SJSA1 (cell line): Measurements from ENCODE around the gene SLC39A13. TPM values are rescaled to one million over a fixed set of nuclear protein-coding genes. Genes with fewer than 3 reads are reported as not detected.
A peak's percentile ranks its signal among the peaks of the same experiment; 100 is the strongest.

Experiments used
- DNase-seq, 2 experiments: peaks; one replicate each; pipeline ENCODE4 v3.0.0-alpha.2; 2015 to 2020; ENCODE audit warnings: low spot score in 2 of 2, low read depth in 1 of 2
- H3K27ac ChIP-seq: fragments of 250-450 bp; sonication (Bioruptor Pico); 2 replicates; pipeline ENCODE4 v1.5.1; 2020; ENCODE audit warnings: mild to moderate bottlenecking, moderate library complexity
- H3K27me3 ChIP-seq: fragments of 250-450 bp; sonication (Bioruptor Pico); replicated peaks from 2 replicates; pipeline ENCODE4 v1.5.1; 2020; ENCODE audit warnings: mild to moderate bottlenecking, moderate library complexity
- H3K36me3 ChIP-seq: fragments of 250-450 bp; sonication (Bioruptor Pico); 2 replicates; pipeline ENCODE4 v1.5.1; 2020; ENCODE audit warnings: mild to moderate bottlenecking
- H3K4me1 ChIP-seq: fragments of 250-450 bp; sonication (Bioruptor Pico); replicated peaks from 2 replicates; pipeline ENCODE4 v1.6.1; 2021; ENCODE audit warnings: mild to moderate bottlenecking
- H3K4me3 ChIP-seq: fragments of 250-450 bp; sonication (Bioruptor Pico); 2 replicates; pipeline ENCODE4 v1.5.1; 2020; ENCODE audit warnings: mild to moderate bottlenecking
- H3K9me3 ChIP-seq: fragments of 250-450 bp; sonication (Bioruptor Pico); replicated peaks from 2 replicates; pipeline ENCODE4 v1.5.1; 2020; ENCODE audit warnings: mild to moderate bottlenecking
- total RNA-seq: library from RNA; depleted of rRNA; stranded (reverse); fragments of >200 nt; shearing (Covaris generic); gene quantifications from 2 replicates; pipeline ENCODE4 v1.2.3, GENCODE V29; 2014

The SLC39A13 gene
- total RNA-seq, 1 experiment from 2014 or later, result 42.0 TPM

GRCh38 chr11:47391077-47391583 lies 17.3 kb upstream of the SLC39A13 start:
- Histone ChIP-seq H3K27me3 (no peaks in the 10 kb centered on the region), H3K4me1 (peaks cover 15% of the 10 kb centered on the region), H3K9me3 (no peaks in the 10 kb centered on the region), H3K4me3 (no peak overlapping the region), H3K27ac (0 out of 2 replicates have a peak overlapping the region, but pooled peaks have one; percentile 20), H3K36me3 (no peaks in the 10 kb centered on the region)
- no peak for DNase-seq

- DNase-seq, result no peak
- H3K27ac ChIP-seq, result 0 out of 2 replicates have a peak overlapping the region, but pooled peaks have one; percentile 20
- no peak overlapping the region for H3K4me3 ChIP-seq
- no peaks in the 10 kb centered on the region for H3K9me3 ChIP-seq
- H3K36me3 ChIP-seq, result no peaks in the 10 kb centered on the region
- no peaks in the 10 kb centered on the region for H3K27me3 ChIP-seq
- peaks cover 15% of the 10 kb centered on the region for H3K4me1 ChIP-seq
Measured at GRCh38 chr11:47391711-47392432, 16.5 kb upstream of the SLC39A13 start.

DNA sequence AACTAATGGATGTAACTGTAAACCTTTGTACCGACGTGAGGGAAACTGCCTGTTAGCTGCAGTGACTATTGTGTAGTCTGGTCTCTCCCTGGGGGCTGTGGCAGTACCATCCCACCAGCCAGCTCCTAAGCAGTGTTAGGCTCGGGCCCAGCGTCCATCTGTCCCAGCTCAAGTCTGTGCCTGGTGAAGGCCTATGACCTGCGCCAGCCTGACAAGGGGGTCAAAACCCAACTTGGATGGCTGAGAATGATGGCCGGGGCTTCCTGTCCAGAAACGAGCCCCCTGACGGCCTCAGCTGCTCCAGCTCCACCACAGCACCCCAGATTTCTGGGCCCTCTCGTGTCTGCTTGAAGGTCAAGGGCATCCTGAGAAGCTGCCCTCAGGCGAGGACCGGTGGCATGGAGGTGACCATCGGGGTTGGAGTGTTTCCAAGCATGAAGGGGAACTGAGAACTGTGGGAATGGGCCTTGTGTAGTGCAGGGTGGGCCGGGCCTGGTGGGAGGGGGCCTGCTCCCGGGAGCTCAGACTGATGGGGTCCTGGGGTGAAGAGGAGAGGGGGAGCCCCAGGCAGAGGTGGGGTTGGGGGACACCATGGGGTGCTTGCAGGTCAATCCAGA lies 15.7 kb upstream of the SLC39A13 start:
- no peaks in the 10 kb centered on the region for H3K36me3 ChIP-seq
- no peak for DNase-seq
- H3K4me1 ChIP-seq, result peaks cover 15% of the 10 kb centered on the region
- H3K9me3 ChIP-seq, result no peaks in the 10 kb centered on the region
- no peak overlapping the region for H3K4me3 ChIP-seq
- H3K27ac ChIP-seq, result no peak overlapping the region
- no peaks in the 10 kb centered on the region for H3K27me3 ChIP-seq

GRCh38 chr11:47393163-47394049 lies 15.0 kb upstream of the SLC39A13 start:
- H3K9me3 ChIP-seq, result no peaks in the 10 kb centered on the region
- H3K27ac ChIP-seq, result no peak overlapping the region
- H3K4me1 ChIP-seq, result peaks cover 15% of the 10 kb centered on the region
- DNase-seq, result no peak
- H3K4me3 ChIP-seq, result no peak overlapping the region
- no peaks in the 10 kb centered on the region for H3K36me3 ChIP-seq
- H3K27me3 ChIP-seq, result no peaks in the 10 kb centered on the region

- no peaks in the 10 kb centered on the region for H3K27me3 ChIP-seq
- peaks cover 15% of the 10 kb centered on the region for H3K4me1 ChIP-seq
- H3K27ac ChIP-seq, result no peak overlapping the region
- no peaks in the 10 kb centered on the region for H3K36me3 ChIP-seq
- H3K4me3 ChIP-seq, result no peak overlapping the region
- no peaks in the 10 kb centered on the region for H3K9me3 ChIP-seq
- no peak for DNase-seq
Measured at GRCh38 chr11:47394050-47394321, 14.4 kb upstream of the SLC39A13 start.

GRCh38 chr11:47394322-47395222 lies 13.8 kb upstream of the SLC39A13 start:
- no peaks in the 10 kb centered on the region for H3K27me3 ChIP-seq
- DNase-seq, result no peak
- no peak overlapping the region for H3K27ac ChIP-seq

DNA sequence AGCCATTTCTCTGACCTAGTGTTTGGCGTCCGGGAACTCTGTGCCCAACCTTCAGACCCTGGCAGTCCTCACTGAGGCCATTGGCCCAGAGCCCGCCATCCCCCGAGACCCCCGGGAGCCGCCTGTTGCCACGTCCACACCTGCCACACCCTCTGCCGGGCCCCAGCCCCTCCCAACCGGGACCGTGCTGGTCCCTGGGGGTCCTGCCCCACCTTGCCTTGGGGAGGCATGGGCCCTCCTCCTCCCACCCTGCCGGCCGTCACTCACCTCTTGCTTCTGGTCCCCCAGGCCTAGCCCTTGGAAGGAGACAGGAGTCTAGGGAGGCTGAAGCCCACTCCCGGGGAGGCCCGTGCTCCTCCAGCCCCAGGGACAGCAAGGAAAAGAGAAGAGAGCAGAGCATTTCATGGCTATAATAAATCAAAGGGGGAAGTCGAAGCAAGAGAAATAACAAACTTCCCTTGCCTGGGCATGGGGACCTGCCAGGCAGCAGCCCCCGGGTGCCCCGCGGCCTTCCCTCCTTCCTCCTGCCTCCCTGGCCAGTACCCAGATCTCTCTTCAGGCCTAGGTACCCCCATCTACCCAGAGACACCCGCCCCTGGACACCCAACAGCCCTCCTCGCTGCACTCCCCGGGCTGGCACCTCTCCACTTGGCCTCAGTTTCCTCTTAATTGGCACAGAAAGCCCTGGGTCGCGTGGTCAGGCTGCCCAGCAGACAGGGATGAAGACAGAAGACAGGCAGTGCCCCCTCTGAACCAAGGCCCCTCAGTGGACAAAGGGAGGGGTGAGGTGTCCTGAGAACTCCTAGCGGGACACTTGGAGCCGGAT lies 13.0 kb upstream of the SLC39A13 start:
- no peaks in the 10 kb centered on the region for H3K9me3 ChIP-seq
- H3K4me3 ChIP-seq, result no peak overlapping the region
- no peak for DNase-seq
- no peak overlapping the region for H3K27ac ChIP-seq
- H3K36me3 ChIP-seq, result no peaks in the 10 kb centered on the region
- no peaks in the 10 kb centered on the region for H3K27me3 ChIP-seq
- peaks cover 18% of the 10 kb centered on the region for H3K4me1 ChIP-seq

More at GRCh38 chr11:47394322-47395222, 13.8 kb upstream of the SLC39A13 start:
- Histone ChIP-seq H3K4me1 (peaks cover 15% of the 10 kb centered on the region), H3K9me3 (no peaks in the 10 kb centered on the region), H3K4me3 (no peak overlapping the region), H3K36me3 (no peaks in the 10 kb centered on the region)

DNA sequence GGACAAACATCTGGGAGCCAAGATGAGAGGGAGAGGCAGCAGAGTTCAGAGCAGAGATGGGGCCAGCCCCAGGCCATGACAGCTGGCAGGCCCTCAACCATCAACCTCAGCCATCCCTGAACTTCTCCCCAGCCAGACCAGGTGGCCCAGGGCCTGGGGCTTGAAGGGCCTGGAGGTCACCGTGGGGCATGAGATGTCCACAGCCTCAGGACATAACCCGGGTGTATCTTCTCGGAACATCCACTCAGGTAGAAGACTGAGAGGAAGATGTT lies 12.4 kb upstream of the SLC39A13 start:
- DNase-seq, result no peak
- Histone ChIP-seq H3K27ac (no peak overlapping the region), H3K27me3 (no peaks in the 10 kb centered on the region)

DNA sequence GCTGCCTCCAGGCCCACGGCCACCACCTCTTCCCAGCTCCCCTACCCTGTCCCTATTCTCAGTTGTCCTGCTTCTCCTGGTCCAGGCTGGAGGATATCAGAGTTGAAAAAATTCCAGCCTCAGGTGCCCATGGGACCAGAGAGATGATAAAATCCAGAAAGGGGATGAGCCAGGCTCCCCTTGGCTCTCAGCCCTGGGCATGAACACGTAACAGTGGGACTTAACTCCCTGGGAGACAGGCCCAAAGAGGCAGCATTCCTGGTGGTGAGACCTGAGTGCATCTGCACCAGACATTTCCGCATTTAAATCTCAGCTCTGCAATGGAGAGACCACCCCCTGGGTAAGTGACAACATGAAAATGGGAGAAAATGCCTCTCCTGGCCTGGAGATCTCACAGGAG lies 10.4 kb upstream of the SLC39A13 start:
- H3K36me3 ChIP-seq, result no peaks in the 10 kb centered on the region
- no peak overlapping the region for H3K4me3 ChIP-seq
- no peak overlapping the region for H3K27ac ChIP-seq

More for the DNA sequence above, 12.4 kb upstream of the SLC39A13 start:
- Histone ChIP-seq H3K4me1 (peaks cover 16% of the 10 kb centered on the region), H3K4me3 (no peak overlapping the region), H3K9me3 (no peaks in the 10 kb centered on the region), H3K36me3 (no peaks in the 10 kb centered on the region)

GRCh38 chr11:47398551-47398950 lies 9.8 kb upstream of the SLC39A13 start:
- Histone ChIP-seq H3K9me3 (no peaks in the 10 kb centered on the region), H3K27ac (no peak overlapping the region), H3K36me3 (no peaks in the 10 kb centered on the region), H3K27me3 (no peaks in the 10 kb centered on the region), H3K4me1 (peaks cover 4% of the 10 kb centered on the region), H3K4me3 (no peak overlapping the region)
- DNase-seq, result no peak

More for the DNA sequence above, 10.4 kb upstream of the SLC39A13 start:
- Histone ChIP-seq H3K4me1 (peaks cover 8% of the 10 kb centered on the region), H3K9me3 (no peaks in the 10 kb centered on the region), H3K27me3 (no peaks in the 10 kb centered on the region)
- no peak for DNase-seq

DNA sequence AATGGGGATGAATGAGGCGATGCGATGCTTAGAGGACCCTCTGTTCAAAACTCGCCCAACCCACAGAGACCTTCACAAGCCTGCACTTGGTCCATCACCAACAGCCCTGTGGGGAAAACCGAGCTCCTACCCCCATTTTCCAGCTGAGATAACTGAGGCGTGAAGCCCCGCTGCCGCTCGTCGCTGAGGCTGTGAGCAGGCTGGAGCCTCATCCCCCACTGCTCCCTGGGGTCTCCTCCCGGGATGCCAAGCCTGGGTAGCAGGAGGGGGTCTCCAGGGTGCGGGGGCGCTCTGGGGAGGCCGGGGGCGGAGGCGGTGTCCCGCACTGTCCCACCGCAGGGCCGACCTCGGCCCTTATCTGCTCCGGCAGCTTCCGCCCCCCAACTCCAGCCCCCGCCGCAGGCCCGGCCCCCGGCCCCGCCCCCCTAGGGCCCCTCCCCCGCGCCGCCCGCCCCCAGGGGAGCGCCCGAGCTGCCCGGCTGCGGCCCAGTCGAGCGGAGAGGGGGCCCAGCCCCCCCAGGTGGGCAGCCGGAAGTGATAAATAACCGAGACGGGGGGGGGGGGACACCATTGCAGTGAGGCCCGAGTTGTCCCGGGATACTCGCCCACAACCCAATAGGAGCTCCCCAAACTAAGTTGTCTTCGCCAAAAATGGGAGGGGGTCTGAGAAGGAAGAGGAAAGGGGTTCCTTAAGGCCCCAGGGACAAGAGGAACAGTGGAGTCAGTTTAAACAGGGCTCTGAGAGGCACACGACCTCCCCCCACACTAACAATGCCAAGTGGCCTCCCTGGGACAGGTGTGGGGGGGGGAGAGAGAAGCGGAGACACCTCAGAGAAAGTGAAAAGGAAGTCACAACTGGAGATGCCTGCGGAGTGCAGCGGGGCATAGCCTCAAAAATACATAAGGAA lies 8.3 kb upstream of the SLC39A13 start:
- no peaks in the 10 kb centered on the region for H3K36me3 ChIP-seq
- no peak overlapping the region for H3K27ac ChIP-seq
- H3K9me3 ChIP-seq, result no peaks in the 10 kb centered on the region
- no peaks in the 10 kb centered on the region for H3K27me3 ChIP-seq
- H3K4me3 ChIP-seq, result peak overlapping the region; percentile 28
- H3K4me1 ChIP-seq, result 0 out of 2 replicates have a peak, but pooled peaks cover 3% of the 10 kb centered on the region
- DNase-seq, result no peak

GRCh38 chr11:47400768-47401279 lies 7.6 kb upstream of the SLC39A13 start:
- Histone ChIP-seq H3K27me3 (no peaks in the 10 kb centered on the region), H3K4me1 (0 out of 2 replicates have a peak, but pooled peaks cover 3% of the 10 kb centered on the region), H3K27ac (no peak overlapping the region), H3K4me3 (no peak overlapping the region), H3K9me3 (no peaks in the 10 kb centered on the region), H3K36me3 (no peaks in the 10 kb centered on the region)
- DNase-seq, result no peak
